ENCODE data around the gene TNPO2. TPM values are rescaled to one million over a fixed set of nuclear protein-coding genes. Genes with fewer than 3 reads are reported as not detected.

Gene TNPO2
- total and polyA plus RNA-seq, 4 donors, result 29.5 to 63.0 (median 43.1) TPM

GRCh38 chr19:12664406-12665280, 59.1 kb downstream of the TNPO2 start:
- H3K4me1 ChIP-seq (ENCODE audit: control insufficient read depth in 5 of 5, insufficient read depth in 5 of 5, low read length in 5 of 5), result peaks cover 0 to 24% (median 13%) of the 10 kb centered on the region in 5 donors
- ATAC-seq (ENCODE audit: insufficient read depth, low FRiP score) (no peak), DNase-seq (no peak)
- H3K4me3 ChIP-seq, result no peak overlapping the region
- 79 to 83% methylated on average over 29 of the region's 29 CpGs for WGBS, 2 donors
- peaks cover 9 to 24% (median 12%) of the 10 kb centered on the region in 4 donors for H3K36me3 ChIP-seq (ENCODE audit: control insufficient read depth in 4 of 4, insufficient read depth in 4 of 4, low read length in 4 of 4)
- no peaks in the 10 kb centered on the region for H3K9me3 ChIP-seq (ENCODE audit: control insufficient read depth in 4 of 4, insufficient read depth in 3 of 4, low read length in 3 of 4)
- no peaks in the 10 kb centered on the region for H3K27me3 ChIP-seq (ENCODE audit: control insufficient read depth in 3 of 3, insufficient read depth in 3 of 3, low read length in 2 of 3)
- peak overlapping the region in 1 of 2 donors; percentile 9 for H3K27ac ChIP-seq (ENCODE audit: low read depth in 1 of 2, low read length in 1 of 2)
- no peak for TF ChIP-seq CTCF (IDR thresholded peaks at IDR 0.05; ENCODE audit: control extremely low read depth, extremely low read depth)
- no peak overlapping the region for H3K9ac ChIP-seq (ENCODE audit: insufficient read depth in 1 of 2, low read length in 2 of 2)

DNA sequence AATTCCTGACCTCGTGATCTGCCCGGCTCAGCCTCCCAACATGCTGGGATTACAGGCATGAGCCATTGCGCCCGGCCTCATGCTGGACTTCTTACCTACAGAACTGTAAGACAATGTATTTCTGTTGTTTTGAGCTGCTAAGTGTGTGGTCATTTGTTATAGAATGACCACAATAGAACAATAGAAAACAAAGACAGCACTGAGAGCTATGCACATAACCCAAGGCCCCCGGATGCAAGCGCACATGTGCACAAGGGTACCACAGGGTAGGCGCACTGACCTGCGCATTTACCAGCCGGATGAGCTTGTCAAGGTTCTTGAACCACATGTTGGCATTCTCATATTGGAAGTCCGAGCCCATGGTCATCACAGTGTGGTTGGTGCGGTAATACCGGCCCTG, 62.8 kb downstream of the TNPO2 start:
- H3K36me3 ChIP-seq (ENCODE audit: control insufficient read depth in 4 of 4, insufficient read depth in 4 of 4, low read length in 4 of 4), result peaks cover 9 to 43% (median 13%) of the 10 kb centered on the region in 4 donors
- ATAC-seq (ENCODE audit: insufficient read depth, low FRiP score), result no peak
- WGBS, 2 donors, result 93 to 98% methylated on average over 12 of the region's 12 CpGs

GRCh38 chr19:12657966-12658365, 65.8 kb downstream of the TNPO2 start:
- Histone ChIP-seq H3K4me3 (no peak overlapping the region), H3K9me3 (ENCODE audit: control insufficient read depth in 4 of 4, insufficient read depth in 3 of 4, low read length in 3 of 4) (no peaks in the 10 kb centered on the region), H3K9ac (ENCODE audit: insufficient read depth in 1 of 2, low read length in 2 of 2) (no peak overlapping the region), H3K4me1 (ENCODE audit: control insufficient read depth in 5 of 5, insufficient read depth in 5 of 5, low read length in 5 of 5) (no peaks in the 10 kb centered on the region), H3K27ac (ENCODE audit: low read depth in 1 of 2, low read length in 1 of 2) (no peak overlapping the region), H3K27me3 (ENCODE audit: control insufficient read depth in 3 of 3, insufficient read depth in 3 of 3, low read length in 2 of 3) (no peaks in the 10 kb centered on the region), H3K36me3 (ENCODE audit: control insufficient read depth in 4 of 4, insufficient read depth in 4 of 4, low read length in 4 of 4) (peaks cover 13 to 40% (median 16%) of the 10 kb centered on the region in 4 donors)
- WGBS, 2 donors, result 95 to 97% methylated on average over 20 to 22 of the region's 22 CpGs
- TF ChIP-seq CTCF (IDR thresholded peaks at IDR 0.05; ENCODE audit: control extremely low read depth, extremely low read depth), result no peak
- ATAC-seq (ENCODE audit: insufficient read depth, low FRiP score) (no peak), DNase-seq (no peak)

More for the DNA sequence above, 62.8 kb downstream of the TNPO2 start:
- no peak overlapping the region for H3K27ac ChIP-seq (ENCODE audit: low read depth in 1 of 2, low read length in 1 of 2)
- no peaks in the 10 kb centered on the region for H3K27me3 ChIP-seq (ENCODE audit: control insufficient read depth in 3 of 3, insufficient read depth in 3 of 3, low read length in 2 of 3)
- DNase-seq, result no peak
- peaks cover 0 to 5% (median 3%) of the 10 kb centered on the region in 5 donors for H3K4me1 ChIP-seq (ENCODE audit: control insufficient read depth in 5 of 5, insufficient read depth in 5 of 5, low read length in 5 of 5)
- TF ChIP-seq CTCF (IDR thresholded peaks at IDR 0.05; ENCODE audit: control extremely low read depth, extremely low read depth), result no peak
- H3K9me3 ChIP-seq (ENCODE audit: control insufficient read depth in 4 of 4, insufficient read depth in 3 of 4, low read length in 3 of 4), result no peaks in the 10 kb centered on the region
- no peak overlapping the region for H3K4me3 ChIP-seq
- no peak overlapping the region for H3K9ac ChIP-seq (ENCODE audit: insufficient read depth in 1 of 2, low read length in 2 of 2)

Data from lung (tissue), 12 donors.